ENCODE results near the gene TFRC.
A peak's percentile ranks its signal among the peaks of the same experiment; 100 is the strongest.
"Not testable (repeated sequence)": the region's sequence is repeated elsewhere in the genome, so short reads cannot be mapped to it uniquely, and the experiment has no call there.

The TFRC gene

DNA sequence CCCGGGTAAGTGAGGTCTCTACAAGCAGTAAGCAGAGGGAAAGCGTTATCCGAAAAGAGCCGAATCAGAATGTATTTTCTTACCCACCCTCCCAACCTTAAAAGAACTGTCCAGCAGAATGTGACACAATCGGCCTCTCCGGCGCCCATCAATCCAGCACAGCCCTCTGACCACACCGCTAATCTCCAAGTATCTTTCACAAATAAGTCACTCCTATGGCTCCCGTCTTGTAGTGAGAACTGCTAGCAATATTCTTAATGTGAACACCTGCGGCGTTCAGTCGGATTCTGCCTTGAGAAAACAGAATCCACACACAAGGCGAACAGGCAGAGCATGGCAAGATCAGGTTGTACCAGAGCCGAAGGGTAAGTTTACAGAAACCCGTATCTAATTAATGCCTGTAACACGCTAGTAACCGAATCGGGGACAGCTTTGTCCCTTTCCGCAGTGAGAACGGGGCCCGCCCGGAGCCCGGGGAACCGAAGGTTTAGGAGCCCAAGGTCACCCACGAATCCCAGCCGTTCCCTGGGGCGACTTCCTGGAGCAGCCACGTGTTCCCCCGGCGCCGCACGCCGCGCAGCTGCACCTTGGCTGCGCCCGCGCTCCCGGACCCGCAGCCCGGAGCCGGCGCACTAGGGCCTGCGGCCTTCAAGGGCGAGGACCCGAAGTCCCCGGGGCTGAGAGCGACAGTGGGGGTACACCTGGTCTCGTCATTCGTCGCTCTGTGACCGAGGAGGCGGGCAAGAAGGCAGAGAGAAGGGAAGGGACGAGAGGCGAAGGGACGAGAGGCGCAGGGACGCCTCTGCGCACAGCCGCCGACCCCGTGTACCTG is 672 bp downstream of the TFRC start:
- peak; percentile 25 for DNase-seq (ENCODE audit: low read depth)

DNA sequence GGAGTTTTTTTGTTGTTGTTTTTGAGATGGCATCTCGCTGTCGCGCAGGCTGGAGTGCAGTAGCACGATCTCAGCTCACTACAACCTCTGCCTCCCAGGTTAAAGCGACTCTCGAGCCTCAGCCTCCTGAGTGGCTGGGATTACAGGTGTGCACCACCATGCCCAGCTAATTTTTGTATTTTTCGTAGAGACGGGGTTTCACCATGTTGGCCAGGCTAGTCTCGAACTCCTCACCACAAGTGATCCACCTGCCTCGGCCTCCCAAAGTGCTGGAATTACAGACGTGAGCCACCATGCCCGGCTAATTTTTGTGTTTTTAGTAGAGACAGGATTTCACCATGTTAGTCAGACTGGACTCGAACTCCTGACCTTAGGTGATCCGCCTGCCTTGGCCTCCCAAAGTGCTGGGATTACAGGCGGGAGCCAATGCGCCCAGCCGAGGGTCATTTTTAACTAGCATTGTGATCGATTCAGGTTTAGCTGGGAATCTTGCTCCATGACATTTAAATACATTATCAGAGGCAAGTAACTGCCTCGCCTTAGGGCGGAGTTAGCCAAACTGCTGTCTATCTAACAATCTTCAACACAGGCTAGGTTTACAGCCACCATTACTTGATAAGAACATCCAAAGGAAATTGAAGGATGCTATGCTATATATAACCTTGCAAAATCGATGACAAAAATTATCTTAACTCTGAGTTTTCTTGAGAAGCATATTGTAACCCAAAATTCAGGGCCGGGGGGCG is 1.6 kb downstream of the TFRC start:
- not testable (repeated sequence) for DNase-seq (ENCODE audit: low read depth)

DNA sequence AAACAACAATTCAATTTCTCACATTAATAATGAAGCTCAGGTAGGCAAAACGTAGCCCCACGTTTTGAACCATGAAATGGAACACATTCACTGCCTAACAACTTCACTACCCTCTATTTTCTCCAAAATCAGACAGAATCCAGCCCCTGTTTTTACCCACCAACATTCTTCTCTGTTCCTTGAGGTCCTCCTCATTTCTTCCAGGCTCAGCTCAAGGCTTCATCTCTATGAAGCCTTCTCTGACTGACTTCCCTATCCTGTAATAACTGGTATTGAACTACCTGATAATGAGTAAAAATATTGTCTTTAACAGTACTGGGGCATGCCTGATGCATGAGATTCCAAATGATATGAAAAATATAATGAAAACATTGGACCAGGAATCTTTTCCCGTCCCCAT is 2.2 kb downstream of the TFRC start:
- DNase-seq (ENCODE audit: low read depth), result no peak

- DNase-seq (ENCODE audit: low read depth), result no peak
Measured at GRCh38 chr3:196075013-196075412, 6.9 kb downstream of the TFRC start.

- DNase-seq (ENCODE audit: low read depth), result peak; percentile 39
Measured at GRCh38 chr3:196073255-196073753, 8.6 kb downstream of the TFRC start.

GRCh38 chr3:196072313-196072712 is 9.6 kb downstream of the TFRC start:
- DNase-seq (ENCODE audit: low read depth), result no peak

- DNase-seq (ENCODE audit: low read depth), result not testable (repeated sequence)
Measured at GRCh38 chr3:196068812-196069211, 13.1 kb downstream of the TFRC start.

GRCh38 chr3:196067439-196067838 is 14.5 kb downstream of the TFRC start:
- no peak for DNase-seq (ENCODE audit: low read depth)

GRCh38 chr3:196063971-196064370 is 17.9 kb downstream of the TFRC start:
- no peak for DNase-seq (ENCODE audit: low read depth)

DNA sequence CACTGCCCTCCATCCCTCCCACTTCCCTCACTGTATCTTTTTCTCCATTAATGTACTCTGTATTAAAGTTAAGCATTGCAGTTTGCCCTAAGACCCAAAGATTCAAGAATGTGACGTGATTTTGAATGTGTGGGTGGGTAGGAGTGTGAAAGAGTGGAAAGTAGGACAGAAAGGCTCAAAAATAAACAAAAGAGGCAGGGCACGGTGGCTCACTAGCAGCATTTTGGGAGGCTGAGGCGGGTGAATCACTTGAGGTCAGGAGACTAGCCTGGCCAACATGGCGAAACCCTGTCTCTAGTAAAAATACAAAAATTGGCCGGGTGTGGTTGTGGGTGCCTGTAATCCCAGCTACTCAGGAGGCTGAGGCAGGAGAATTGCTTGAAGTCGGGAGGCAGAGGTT is 18.4 kb downstream of the TFRC start:
- DNase-seq (ENCODE audit: low read depth), result no peak

- no peak for DNase-seq (ENCODE audit: low read depth)
Measured at GRCh38 chr3:196063049-196063448, 18.8 kb downstream of the TFRC start.

- DNase-seq (ENCODE audit: low read depth), result no peak
Measured at GRCh38 chr3:196060834-196061233, 21.1 kb downstream of the TFRC start.

DNA sequence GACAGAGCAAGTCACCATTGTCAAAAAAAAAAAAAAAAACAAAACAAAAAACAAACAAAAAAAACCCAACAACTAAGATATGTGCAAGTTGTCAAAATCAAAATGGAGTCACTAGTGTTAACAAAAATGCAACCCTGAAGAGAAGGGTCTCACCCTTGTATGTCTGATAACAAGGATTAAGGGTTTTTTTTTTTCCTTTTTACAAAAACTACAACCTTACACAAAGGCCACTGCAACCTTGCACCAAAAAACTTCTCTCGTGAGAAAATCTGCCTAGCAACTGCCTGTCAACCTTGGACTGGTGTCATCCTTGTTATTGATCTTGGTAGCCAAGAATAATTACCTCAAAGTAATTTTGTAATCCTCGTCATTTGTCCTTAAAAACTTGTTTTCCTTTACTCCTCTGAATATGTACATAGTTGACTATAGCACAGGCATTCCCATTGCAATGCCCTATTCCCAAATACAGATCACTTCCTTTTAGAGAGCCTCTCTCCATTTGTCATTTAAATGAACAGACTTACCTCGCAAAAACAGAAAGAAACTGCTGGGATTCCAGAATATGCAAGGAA is 24.0 kb downstream of the TFRC start:
- no peak for DNase-seq (ENCODE audit: low read depth)

GRCh38 chr3:196056371-196056770 is 25.5 kb downstream of the TFRC start:
- not testable (repeated sequence) for DNase-seq (ENCODE audit: low read depth)

GRCh38 chr3:196055683-196056270 is 26.1 kb downstream of the TFRC start:
- DNase-seq (ENCODE audit: low read depth), result no peak

- no peak for DNase-seq (ENCODE audit: low read depth)
Measured at GRCh38 chr3:196055240-196055639, 26.6 kb downstream of the TFRC start.

DNA sequence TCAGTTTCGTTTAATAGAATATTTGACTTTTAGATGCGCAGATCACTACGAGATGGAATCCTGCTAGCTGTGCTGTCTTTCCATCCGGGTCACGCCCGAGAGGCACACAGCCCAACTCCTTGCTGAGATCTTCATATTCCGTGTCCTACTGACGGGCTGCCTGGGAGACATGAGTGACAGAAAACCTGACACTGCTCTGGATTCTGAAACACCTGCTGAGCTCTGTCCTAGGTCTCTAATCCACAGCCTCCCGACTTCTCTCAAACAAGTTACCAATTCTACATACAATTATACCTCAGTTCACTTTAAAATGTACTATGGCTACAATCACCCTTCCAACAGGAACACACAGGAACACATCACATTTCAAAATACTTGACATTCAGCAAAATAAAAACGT is 27.2 kb downstream of the TFRC start:
- no peak for DNase-seq (ENCODE audit: low read depth)

DNA sequence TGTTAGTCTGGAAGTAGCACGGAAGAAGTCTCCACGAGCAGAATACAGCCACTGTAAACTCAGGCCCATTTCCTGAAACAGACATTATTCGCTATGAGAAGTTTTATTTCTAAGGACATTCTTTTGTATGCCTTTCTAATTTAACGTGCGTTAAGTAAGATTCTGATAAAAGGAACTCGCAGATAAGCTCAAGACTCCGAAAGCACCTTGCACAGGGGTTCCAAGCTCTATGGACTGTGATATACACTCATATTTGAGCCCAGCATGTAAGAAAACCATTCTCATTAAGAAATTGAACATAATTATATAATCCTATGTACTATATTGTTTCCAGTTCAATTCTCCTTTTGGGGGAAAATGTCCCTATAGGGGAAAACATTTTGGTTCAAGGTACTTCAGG is 28.4 kb downstream of the TFRC start:
- no peak for DNase-seq (ENCODE audit: low read depth)

DNA sequence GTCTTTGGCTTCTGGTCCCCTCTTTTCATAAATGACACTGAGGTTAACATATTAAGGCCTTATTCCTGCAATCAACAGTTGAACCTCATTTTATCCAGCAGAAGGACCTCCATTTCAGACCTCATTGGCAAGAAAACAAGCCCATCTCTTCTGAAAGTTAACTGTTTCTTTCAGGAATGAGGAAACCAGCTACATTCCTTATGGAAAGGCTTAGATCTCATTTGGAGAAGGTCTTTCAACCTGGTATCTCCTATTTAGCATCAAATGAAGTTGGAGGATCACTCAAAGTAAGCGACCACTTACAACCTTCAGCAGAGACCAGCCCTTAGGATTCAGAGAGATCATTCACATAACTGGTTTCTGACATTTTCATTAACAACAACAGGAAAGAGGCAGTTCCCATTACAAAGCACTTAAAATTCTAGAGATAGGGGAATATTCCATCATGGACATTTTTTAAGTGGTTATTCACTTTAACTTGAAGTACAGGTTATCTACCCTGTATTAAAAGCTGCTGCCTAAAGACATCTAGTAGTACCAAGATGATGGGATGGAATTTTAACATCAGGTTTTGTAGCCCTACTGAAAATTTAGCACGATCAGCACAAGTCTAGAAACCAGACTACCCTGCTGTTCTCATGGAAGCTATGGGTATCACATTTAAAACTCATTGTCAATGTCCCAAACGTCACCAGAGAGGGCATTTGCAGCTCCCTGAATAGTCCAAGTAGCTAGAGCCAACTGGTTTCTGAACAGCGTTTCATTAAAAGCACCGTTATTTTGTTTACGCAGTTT is 30.4 kb downstream of the TFRC start:
- no peak for DNase-seq (ENCODE audit: low read depth)

DNA sequence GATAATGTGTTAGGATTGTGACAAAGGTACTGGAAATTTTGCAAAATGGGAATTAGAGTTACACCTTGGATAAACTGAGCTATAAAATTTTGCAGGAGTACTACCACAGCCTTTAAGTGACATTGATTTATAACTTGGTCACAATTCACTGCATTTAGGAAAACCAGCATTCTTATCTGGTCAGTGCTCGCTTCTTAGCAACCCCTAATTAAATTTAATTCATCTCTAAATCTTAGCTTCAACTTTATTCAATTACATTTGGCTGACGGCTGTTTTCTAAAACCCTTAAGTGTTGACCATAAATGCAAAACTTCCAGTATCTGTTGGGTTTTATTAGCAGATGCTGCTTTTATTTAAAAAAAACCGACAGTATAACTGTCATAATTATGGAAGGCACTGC is 31.3 kb downstream of the TFRC start:
- DNase-seq (ENCODE audit: low read depth), result no peak

DNA sequence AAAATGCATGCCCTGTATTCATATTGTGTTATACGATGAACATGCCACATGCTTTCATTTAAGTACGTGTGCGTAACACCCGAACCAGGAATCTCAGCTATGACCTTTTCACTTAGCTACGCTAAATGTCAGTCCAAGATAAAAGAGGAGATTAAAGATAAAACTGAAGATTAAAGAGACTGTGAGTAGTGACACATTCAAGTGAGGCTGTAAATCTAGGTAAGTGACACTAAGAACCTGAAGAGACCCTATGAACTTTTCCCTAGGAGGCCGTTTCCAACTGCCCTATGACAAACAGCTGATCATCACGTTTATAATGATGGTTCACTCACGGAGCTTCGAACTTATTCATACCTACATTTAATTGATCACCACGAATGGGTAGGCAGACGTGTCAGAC is 32.2 kb downstream of the TFRC start:
- DNase-seq (ENCODE audit: low read depth), result no peak

Data from activated T-helper 1 cell treated with Interleukin-2 at 50 U/mL for 16 hours (primary cell).